D341Med (cell line): ENCODE data around the gene CYFIP1.

Source experiments
- DNase-seq: peaks from one replicate; pipeline ENCODE4 v3.0.0; 2012; ENCODE audit warnings: low spot score

Gene CYFIP1

DNA sequence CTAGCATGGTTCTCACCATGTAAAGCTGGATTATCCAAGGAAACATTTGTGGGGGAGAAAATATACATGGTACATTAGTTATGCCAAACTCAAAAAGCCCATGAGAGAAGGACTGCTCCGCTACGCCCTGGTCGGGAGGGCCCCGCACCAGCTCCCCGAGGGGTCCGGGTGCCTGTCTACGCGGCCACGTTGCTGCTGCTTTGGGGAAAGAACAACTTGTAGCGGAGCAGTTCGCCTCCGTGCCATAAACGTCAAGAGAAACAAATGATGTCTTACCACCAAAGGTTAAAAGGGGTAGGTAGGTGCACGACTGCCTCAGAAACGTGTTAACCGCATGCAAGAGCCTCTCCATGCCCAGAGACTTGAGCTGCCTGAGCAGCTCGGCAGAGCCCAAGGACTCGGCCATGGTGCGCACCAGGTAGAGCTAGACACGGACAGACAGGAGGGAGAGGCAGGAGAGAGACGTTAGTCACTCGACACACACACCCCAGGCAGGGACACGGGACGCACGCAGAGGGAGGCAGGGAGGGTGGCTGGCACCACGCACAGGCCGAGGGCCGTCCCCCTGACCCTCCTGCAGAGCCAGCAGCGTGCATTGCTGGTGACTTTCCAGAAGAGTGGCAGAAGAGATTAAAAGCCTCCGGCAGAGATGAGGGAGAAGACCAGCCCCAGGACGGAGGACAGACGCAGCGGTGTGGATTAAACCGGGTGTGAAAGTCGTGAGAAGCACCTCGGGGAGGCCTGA, 63.4 kb downstream of the CYFIP1 start:
- DNase-seq, result no peak

DNA sequence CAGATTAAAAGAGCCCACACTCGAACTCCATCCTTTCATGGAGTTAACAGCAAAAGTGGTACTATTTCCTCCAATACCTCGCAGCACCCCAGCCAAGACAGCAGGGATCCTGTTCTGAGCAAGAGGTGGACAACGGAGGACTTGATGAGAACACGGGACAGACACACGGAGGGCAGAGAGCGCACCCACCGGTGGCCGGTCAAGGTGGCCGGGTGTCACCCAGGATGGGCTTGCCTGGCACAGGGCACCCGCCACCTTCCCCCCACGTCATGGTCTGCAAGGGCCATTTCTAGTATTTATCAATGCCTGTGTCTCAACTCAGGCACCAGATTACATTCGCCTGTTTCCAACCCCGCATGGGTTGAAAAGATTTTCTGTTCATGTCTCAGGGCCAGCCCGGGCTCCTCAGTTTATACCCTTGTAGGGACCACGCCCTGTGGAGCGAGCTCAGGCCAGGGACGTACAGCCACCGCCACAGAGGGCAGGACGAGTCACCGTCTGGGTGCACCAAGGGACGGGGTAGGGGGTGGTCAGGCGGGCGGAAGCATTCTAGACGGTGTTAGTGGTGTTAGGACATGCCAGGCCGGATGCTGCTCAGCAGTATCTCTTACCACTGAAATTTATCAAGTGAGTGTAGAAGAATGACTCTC, 64.2 kb downstream of the CYFIP1 start:
- peak; percentile 21 for DNase-seq

GRCh38 chr15:22913646-22914380, 66.4 kb downstream of the CYFIP1 start:
- no peak for DNase-seq

DNA sequence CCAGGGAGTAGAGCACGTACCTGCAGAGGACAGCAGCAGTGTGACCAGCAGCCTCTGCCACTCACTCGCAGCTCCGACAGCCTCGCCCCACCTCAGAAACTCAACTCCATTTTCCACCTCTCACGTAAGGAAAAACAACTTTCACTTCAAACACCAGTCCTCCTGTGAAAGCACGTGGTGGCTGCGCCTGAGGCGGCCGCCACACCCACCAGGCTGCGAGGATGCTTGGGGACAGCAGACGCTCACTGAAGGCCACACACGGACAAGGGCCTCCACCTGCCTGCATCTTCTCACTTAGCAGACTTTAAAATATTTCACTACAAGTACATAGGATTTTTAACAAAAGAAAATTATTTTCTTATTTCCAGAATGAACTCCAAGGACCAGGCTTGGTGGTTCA, 67.9 kb downstream of the CYFIP1 start:
- DNase-seq, result no peak

DNA sequence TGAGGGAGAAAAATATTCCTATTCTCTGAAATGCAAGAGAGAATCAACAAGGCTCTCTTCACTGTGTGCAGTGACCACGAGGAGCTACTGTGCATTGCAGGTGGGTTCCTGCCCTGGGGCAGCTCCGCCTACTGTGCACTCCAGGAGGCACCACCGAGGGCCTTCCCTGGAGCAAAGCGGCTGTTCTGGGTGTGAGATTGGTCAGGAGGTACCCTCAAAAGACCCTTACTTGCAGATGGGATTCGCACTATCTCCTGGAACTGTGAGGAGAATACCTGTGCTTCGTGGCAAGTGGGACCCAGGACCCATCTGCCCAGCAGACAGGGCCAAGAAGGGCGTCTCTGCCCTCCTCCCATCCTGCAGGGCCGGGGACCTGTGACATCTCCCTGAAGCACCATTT, 68.9 kb downstream of the CYFIP1 start:
- DNase-seq, result no peak

DNA sequence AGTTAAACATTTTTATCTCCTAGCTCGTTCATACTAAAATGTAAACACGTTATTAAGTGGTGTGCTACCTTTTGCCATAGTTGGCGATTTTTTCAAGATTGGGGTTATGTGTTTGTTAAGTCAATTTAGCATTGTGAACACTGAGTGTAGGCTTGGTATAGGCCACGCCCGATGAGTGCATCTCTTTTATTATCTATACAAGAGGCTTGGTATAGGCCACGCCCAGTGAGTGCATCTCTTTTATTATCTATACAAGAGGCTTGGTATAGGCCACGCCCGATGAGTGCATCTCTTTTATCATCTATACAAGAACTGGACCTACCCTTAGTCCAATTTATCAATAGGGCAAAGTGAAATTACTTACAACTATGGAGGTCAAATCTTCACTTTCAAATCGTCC, 71.3 kb downstream of the CYFIP1 start:
- no peak for DNase-seq

DNA sequence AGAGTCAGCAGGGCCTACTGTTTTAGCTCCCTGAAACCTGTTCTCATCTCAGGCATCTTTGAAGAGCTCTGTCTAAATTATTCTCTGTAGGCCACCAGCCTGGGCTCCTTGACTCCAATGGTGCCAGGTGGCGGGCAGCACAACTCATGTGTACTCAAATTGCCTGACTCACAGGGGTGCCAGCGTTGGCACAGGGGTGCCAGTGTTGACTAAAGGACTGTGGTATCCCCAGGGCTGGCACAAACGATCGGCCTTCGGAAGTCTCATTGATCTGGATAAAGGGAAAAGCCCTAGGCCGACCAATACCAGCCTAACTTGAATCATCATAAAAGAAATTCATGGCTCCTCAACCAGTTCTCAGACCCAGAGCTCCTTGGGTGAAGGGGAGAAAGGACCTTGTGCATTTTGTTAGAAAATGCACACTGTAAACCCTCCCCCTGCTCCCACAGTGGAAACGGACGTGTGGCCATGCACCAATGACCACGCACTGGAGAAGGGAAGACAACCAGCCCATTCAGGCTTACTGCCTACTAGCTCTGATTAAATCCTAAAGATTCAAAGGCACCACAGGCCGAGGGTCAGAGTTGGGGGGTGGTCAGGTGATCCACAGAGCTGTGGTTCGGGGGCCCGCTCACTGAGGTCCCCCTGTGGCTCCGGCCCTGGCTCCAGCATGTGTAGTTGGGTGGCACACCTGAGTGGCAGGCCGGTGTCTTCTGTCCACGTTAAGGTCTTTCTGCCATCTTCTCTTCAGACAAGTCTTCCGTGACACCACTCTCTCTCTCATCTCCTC, 72.8 kb downstream of the CYFIP1 start:
- no peak for DNase-seq

GRCh38 chr15:22904736-22905135, 75.4 kb downstream of the CYFIP1 start:
- DNase-seq, result peak; percentile 83

- peak; percentile 45 for DNase-seq
These were observed 76.1 kb downstream of the CYFIP1 start for GRCh38 chr15:22903961-22904534.

DNA sequence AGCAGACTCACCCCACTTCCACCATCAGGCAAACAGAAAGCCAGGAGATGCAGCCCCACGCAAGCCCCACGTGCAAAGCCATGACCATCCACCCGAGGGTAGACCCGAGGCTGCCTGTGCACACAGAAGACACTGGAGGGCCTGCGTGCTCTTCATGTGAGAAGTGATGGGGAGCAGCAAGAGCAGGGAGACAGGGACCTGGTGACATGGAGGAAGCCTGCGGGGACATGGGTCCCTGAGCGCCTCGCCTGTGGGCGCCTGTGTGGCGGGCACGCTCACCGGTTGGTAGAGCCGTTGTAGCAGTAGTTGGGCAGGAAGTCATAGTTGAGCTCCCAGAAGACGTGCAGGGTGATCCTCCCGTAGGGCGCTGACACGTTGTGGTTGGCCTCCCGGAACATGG, 76.7 kb downstream of the CYFIP1 start:
- peak; percentile 23 for DNase-seq

- DNase-seq, result no peak
These were observed 77.2 kb downstream of the CYFIP1 start for GRCh38 chr15:22902981-22903380.

DNA sequence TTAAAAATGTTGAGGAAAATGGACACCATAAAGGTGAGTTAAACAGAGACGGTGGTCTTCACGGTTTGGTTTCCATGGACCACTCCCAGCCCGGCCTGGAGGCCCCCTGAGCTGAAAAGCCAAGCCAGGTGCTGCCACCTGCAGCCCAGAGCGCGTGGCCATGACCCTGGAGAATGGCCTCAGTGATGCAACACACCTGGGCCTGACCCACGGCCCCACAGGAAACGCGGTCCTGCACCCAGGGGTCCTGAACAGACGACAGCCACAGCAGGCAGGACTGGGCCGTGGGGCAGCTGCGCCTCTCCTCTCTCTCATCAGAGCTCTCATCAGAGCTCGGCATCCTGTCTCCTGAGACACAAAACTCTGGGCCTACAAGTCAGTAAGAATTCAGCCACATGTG, 77.6 kb downstream of the CYFIP1 start:
- DNase-seq, result peak; percentile 33

DNA sequence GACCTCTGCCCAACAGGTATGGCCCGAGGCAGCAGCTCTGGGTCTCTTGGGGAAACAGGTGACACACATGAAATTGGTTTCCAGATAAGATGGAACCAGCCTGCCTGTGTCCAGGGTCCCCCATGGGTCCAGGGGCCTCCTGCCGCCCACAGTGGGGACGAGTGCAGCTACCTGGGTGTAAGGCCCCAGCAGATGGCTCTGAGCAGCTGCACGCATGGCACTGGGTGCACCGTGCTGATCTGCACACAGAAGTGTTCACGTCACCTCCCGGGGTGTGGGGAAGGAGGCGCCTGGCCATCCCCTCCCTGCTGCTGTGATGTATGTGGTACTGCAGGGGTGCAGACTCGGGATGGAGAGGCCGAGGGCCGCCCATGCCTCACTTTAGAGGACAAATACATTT, 78.1 kb downstream of the CYFIP1 start:
- DNase-seq, result peak; percentile 24

GRCh38 chr15:22895465-22896190, 84.5 kb downstream of the CYFIP1 start:
- peak; percentile 18 for DNase-seq

DNA sequence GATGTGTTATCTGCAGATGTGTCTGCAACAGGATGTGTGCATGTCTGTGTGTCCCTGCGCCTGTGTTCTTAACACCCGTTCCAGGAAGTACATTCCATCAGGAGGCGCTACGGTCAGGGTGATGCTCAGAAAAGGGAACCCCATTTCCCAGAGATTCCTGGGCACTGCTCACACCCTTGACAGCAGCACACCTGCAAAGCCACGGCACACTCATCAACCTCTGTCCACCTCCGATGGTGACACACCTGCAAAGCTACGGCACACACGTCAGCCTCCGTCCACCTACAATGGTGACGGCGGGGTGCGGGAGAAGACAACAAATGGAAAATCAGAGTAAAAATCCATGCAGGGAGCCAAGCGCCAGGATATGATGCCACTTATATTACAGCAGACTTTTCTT, 86.3 kb downstream of the CYFIP1 start:
- no peak for DNase-seq

- DNase-seq, result peak; percentile 18
These were observed 87.1 kb downstream of the CYFIP1 start for GRCh38 chr15:22893081-22893480.

DNA sequence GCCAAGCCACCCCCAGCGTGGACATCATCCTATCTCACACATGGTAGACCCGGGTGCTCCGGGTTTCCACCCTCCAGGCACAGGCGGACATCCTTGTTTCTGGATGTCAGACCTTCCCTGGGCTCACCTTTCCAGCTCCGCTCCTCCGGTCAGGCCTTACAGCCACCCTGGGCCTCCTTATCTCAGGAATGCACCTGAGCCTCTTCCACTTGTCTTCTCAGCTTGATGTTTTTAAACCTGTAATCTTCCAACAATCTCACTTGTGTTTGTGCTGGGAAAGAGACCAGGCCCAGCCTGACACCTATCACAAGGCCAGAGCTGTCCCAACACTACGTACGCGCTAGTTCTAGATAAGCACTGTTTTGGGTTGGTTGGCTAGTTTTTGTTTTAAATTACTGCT, 87.8 kb downstream of the CYFIP1 start:
- peak; percentile 17 for DNase-seq

- DNase-seq, result no peak
These were observed 88.5 kb downstream of the CYFIP1 start for GRCh38 chr15:22891426-22892210.

- DNase-seq, result no peak
These were observed 89.9 kb downstream of the CYFIP1 start for GRCh38 chr15:22890296-22890695.

DNA sequence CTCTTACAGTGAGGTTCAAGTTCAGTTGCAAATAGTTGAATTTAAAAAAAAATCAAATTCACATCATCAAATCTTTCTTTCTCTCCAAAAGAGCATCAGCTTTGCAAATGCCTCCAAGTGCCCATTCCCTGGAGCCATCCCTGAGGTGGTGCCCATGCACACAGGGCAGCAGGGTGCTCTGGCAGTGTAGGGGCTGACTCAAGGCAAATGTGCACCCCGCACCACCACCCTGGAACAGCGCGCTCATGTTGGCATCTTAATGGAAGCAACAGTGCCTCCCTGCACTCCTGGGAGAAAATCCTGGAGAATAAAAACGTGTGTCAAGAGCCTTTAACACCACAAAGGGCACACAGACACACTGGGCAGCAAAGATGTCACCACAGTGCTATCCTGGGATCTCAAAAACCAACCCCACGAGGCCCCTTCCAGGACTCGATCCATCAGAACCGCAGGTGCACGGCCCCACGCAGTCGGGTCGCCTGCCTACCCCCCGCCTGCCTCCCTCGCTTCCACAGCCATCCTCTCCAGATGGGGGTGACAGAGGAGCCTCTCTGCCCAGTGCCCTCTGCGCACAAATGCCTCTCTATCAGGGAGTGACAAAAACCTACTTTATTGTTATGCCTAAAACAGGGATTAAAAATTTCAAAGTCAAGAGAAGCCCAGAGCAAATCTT, 90.9 kb downstream of the CYFIP1 start:
- DNase-seq, result no peak
